Mesendoderm (in vitro differentiated cells): ENCODE results near the gene TMEM132D.

ENCODE experiments used
- DNase-seq: peaks from one replicate; pipeline ENCODE4 v3.0.0; 2013
- H2AK5ac ChIP-seq: 2 replicates; pipeline ENCODE4 v1.6.1; 2013; ENCODE audit warnings: low read length, inconsistent platforms
- H2BK120ac ChIP-seq: 2 replicates; pipeline ENCODE4 v1.6.1; 2013; ENCODE audit warnings: low read depth, mild to moderate bottlenecking, low read length, moderate library complexity, mixed read lengths
- H2BK15ac ChIP-seq: replicated peaks from 2 replicates; pipeline ENCODE4 v1.6.1; 2013; ENCODE audit warnings: low read depth, mild to moderate bottlenecking, moderate library complexity
- H2BK5ac ChIP-seq: 2 replicates; pipeline ENCODE4 v1.6.1; 2013; ENCODE audit warnings: low read length, inconsistent platforms
- H3K18ac ChIP-seq: 2 replicates; pipeline ENCODE4 v1.6.1; 2013; ENCODE audit warnings: mild to moderate bottlenecking, low read length, mixed read lengths
- H3K23ac ChIP-seq: one replicate; pipeline ENCODE4 v1.6.1; 2013; ENCODE audit warnings: low read length
- H3K27ac ChIP-seq: 2 replicates; pipeline ENCODE4 v1.5.1; 2013; ENCODE audit warnings: low read depth, mild to moderate bottlenecking, inconsistent platforms, low read length, moderate library complexity
- H3K27me3 ChIP-seq: 2 replicates; pipeline ENCODE4 v1.6.1; 2013; ENCODE audit warnings: low read length, control low read depth, mild to moderate bottlenecking, inconsistent platforms; ENCODE audit not compliant: insufficient read depth, poor library complexity
- H3K36me3 ChIP-seq: 2 replicates; pipeline ENCODE4 v1.6.1; 2013; ENCODE audit warnings: low read length, inconsistent platforms; ENCODE audit not compliant: control insufficient read depth, insufficient read depth
- H3K4ac ChIP-seq: one replicate; pipeline ENCODE4 v1.6.1; 2013; ENCODE audit warnings: low read depth, mild to moderate bottlenecking, low read length, moderate library complexity
- H3K4me1 ChIP-seq: 2 replicates; pipeline ENCODE4 v1.6.1; 2013; ENCODE audit warnings: low read depth, low read length, inconsistent platforms; ENCODE audit not compliant: control insufficient read depth
- H3K4me2 ChIP-seq: 2 replicates; pipeline ENCODE4 v1.6.1; 2013; ENCODE audit warnings: low read length
- H3K4me3 ChIP-seq: 2 replicates; pipeline ENCODE4 v1.5.1; 2013; ENCODE audit warnings: mild to moderate bottlenecking, low read length
- H3K56ac ChIP-seq: one replicate; pipeline ENCODE4 v1.6.1; 2013; ENCODE audit warnings: low read length
- H3K79me1 ChIP-seq: 2 replicates; pipeline ENCODE4 v1.6.1; 2013; ENCODE audit warnings: low read length, inconsistent platforms
- H3K79me2 ChIP-seq: 2 replicates; pipeline ENCODE4 v1.6.1; 2013; ENCODE audit warnings: mild to moderate bottlenecking, low read length; ENCODE audit not compliant: control insufficient read depth, insufficient read depth
- H3K9ac ChIP-seq: 2 replicates; pipeline ENCODE4 v1.6.1; 2013; ENCODE audit warnings: low read length, inconsistent platforms
- H4K5ac ChIP-seq: one replicate; pipeline ENCODE4 v1.6.1; 2013; ENCODE audit warnings: low read length
- H4K8ac ChIP-seq: one replicate; pipeline ENCODE4 v1.6.1; 2013; ENCODE audit warnings: low read depth, mild to moderate bottlenecking, control low read depth, low read length, moderate library complexity
- WGBS: extraction: QIAGEN DNeasy Blood & Tissue Kit; methylation state at CpG from one replicate; pipeline ENCODE4 v1.1.7; 2013; ENCODE audit warnings: low lambda C conversion rate, missing lambda C conversion rate; ENCODE audit not compliant: insufficient coverage; ENCODE audit errors: extremely low coverage; 5-methylcytosine and 5-hydroxymethylcytosine counted together

TMEM132D gene

DNA sequence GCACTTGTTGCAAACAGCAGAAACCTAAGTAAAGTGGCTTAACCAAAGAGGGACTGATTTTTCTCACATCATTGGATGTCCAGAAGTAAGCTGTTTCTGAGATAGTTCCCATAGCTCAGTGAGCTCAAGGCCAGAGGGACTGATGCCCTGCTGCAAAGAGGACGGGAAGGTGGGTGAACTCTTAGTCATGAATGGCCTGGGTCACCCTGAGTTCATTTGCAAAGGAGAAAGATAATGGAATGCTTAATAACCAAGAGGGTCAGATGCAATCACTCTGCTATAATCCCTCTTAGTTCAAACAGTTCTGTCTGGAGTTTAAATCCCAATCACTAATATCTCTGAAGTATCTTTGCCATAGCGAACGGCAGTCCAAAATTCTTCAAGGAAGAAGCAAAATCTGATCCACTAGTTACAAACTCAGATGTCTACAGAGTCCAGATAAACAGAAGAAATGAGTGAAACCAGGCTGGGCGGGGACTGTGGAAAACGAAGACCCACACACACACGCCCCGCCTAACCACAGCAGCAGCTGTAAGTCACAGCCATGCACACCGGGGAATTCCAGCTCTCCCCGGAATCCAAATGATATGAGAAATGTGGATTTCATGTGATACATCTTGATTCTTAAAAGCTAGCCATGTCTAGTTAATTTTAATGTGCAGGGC, 289.5 kb downstream of the TMEM132D start:
- no CpG with 5 or more reads among the region's 9 CpGs for WGBS
- Histone ChIP-seq H2BK5ac (no peak overlapping the region), H2BK15ac (no peak overlapping the region), H2AK5ac (no peak overlapping the region), H4K8ac (no peak overlapping the region), H3K79me2 (no peaks in the 10 kb centered on the region), H3K79me1 (no peaks in the 10 kb centered on the region), H3K4me1 (peaks cover 10% of the 10 kb centered on the region), H3K36me3 (no peaks in the 10 kb centered on the region), H3K9ac (no peak overlapping the region), H3K4me3 (no peak overlapping the region), H3K4ac (no peak overlapping the region), H3K23ac (no peak overlapping the region), H3K27me3 (no peaks in the 10 kb centered on the region), H3K4me2 (no peak overlapping the region), H3K18ac (no peak overlapping the region), H3K56ac (no peak overlapping the region), H2BK120ac (no peak overlapping the region), H4K5ac (no peak overlapping the region), H3K27ac (no peak overlapping the region)
- DNase-seq: no peak

DNA sequence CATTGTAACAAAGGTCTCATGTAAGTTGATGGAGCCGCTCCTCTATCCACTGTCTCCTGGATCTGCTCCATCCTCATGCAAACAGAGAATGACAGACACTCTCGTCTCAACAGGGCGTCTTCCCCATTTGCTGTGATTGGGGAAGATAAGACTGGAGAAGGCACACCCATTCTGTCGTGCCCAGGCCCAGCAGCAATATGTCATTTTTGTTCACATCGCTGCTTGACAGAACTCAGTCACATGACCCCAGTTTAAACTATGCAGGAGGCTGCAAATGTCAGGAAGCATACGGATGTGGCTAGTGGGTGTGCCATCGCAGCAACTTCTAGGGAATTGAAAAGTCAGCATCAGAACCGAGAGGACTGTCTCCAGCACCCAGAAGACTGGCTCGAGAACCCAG, 290.5 kb downstream of the TMEM132D start:
- H3K18ac ChIP-seq: no peak overlapping the region
- no peak overlapping the region for H2BK15ac ChIP-seq
- no peaks in the 10 kb centered on the region for H3K79me1 ChIP-seq
- no peak overlapping the region for H3K9ac ChIP-seq
- DNase-seq: no peak
- no peak overlapping the region for H3K4ac ChIP-seq
- no peaks in the 10 kb centered on the region for H3K79me2 ChIP-seq
- H3K4me1 ChIP-seq: peaks cover 8% of the 10 kb centered on the region
- no peak overlapping the region for H3K56ac ChIP-seq
- no peak overlapping the region for H2BK5ac ChIP-seq
- H2AK5ac ChIP-seq: no peak overlapping the region
- H3K27ac ChIP-seq: no peak overlapping the region
- no peak overlapping the region for H4K8ac ChIP-seq
- no peak overlapping the region for H3K4me2 ChIP-seq
- H2BK120ac ChIP-seq: no peak overlapping the region
- WGBS: no CpG with 5 or more reads among the region's 9 CpGs
- no peak overlapping the region for H3K23ac ChIP-seq
- H3K36me3 ChIP-seq: no peaks in the 10 kb centered on the region
- H3K27me3 ChIP-seq: no peaks in the 10 kb centered on the region
- no peak overlapping the region for H3K4me3 ChIP-seq
- H4K5ac ChIP-seq: no peak overlapping the region

DNA sequence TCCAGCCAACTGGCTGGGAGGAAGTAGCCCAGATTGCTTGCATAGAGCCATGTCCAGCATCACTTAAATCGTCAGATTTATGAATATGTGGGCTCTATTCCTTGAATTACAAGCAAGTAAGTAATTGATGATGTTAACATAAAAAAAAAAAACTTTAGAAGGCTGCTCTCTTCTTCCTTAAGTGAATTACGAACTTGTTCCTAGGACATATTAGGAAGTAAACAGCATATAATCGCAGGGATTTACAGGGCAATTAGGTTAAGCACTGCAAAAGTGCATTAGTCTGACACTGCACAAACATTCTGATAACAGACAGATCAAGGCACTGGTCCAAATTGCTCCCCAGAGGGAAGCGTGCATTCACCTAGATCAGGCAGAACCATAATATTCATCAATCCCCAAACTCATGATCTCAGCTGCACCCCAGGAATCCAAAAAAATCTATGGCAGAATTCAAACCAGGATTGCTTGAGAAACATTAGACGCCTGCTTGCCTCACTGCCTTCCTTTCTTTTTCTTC, 293.2 kb downstream of the TMEM132D start:
- Histone ChIP-seq H4K5ac (no peak overlapping the region), H2BK5ac (no peak overlapping the region), H3K56ac (no peak overlapping the region), H3K27me3 (no peaks in the 10 kb centered on the region), H2BK15ac (no peak overlapping the region), H3K4me1 (peaks cover 18% of the 10 kb centered on the region), H3K9ac (no peak overlapping the region), H4K8ac (no peak overlapping the region), H2AK5ac (no peak overlapping the region), H2BK120ac (no peak overlapping the region), H3K4me2 (no peak overlapping the region), H3K79me1 (no peaks in the 10 kb centered on the region), H3K36me3 (no peaks in the 10 kb centered on the region), H3K18ac (no peak overlapping the region), H3K27ac (no peak overlapping the region), H3K79me2 (no peaks in the 10 kb centered on the region), H3K4ac (no peak overlapping the region), H3K23ac (no peak overlapping the region), H3K4me3 (no peak overlapping the region)
- no peak for DNase-seq
- no CpG with 5 or more reads among the region's 5 CpGs for WGBS

DNA sequence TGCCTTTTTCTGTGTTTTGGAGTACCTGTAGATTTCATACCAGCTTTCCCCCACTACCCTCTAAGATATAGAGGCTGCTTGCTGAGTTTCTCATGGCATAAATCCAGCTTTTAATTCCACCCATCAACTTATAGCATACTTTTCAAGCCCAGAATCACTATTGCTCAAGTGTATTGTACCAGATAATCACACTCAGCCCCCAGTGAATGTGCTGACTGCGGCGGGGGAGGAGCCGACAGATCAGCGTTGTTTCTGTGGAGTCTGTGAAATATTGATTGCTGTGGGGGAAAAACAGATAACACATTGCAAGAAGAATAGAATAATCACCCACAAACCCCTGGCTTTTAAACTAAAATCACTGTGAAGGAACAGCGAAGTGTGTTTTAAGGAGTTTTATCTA, 296.1 kb downstream of the TMEM132D start:
- H3K79me2 ChIP-seq: no peaks in the 10 kb centered on the region
- H3K27ac ChIP-seq: peak overlapping the region; percentile 37
- peaks cover 18% of the 10 kb centered on the region for H3K4me1 ChIP-seq
- H3K79me1 ChIP-seq: no peaks in the 10 kb centered on the region
- no peak overlapping the region for H2AK5ac ChIP-seq
- H2BK5ac ChIP-seq: peak overlapping the region; percentile 57
- H4K5ac ChIP-seq: no peak overlapping the region
- peak overlapping the region; percentile 71 for H3K56ac ChIP-seq
- no peak overlapping the region for H3K9ac ChIP-seq
- peak overlapping the region; percentile 32 for H3K18ac ChIP-seq
- WGBS: no CpG with 5 or more reads among the region's 5 CpGs
- no peaks in the 10 kb centered on the region for H3K36me3 ChIP-seq
- H3K4me3 ChIP-seq: no peak overlapping the region
- H3K27me3 ChIP-seq: no peaks in the 10 kb centered on the region
- H2BK120ac ChIP-seq: no peak overlapping the region
- H3K4me2 ChIP-seq: no peak overlapping the region
- no peak overlapping the region for H3K23ac ChIP-seq
- DNase-seq: no peak
- H2BK15ac ChIP-seq: peak overlapping the region; percentile 67
- H4K8ac ChIP-seq: no peak overlapping the region
- H3K4ac ChIP-seq: no peak overlapping the region

DNA sequence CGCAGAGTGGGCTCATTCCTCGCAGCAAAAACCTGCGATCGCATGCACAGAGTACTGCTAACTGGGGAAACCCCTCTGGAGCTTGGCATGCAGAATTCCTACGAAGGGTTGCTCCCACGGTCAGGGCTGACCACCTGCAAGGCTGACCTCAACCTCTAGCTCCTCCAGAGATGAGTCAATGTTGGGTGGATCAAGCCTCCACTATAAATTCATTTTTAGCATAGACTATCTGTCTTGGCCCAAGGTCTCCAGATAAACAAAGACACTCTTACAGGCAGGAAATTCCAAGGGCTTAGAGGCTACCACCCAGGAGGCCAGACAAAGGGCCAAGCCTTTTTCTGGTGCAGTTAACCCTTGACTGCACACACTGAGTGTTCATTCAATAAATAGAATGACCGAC, 296.5 kb downstream of the TMEM132D start:
- peak overlapping the region; percentile 44 for H3K56ac ChIP-seq
- peak; percentile 69 for DNase-seq
- H3K23ac ChIP-seq: no peak overlapping the region
- peak overlapping the region; percentile 7 for H2BK5ac ChIP-seq
- peaks cover 18% of the 10 kb centered on the region for H3K4me1 ChIP-seq
- H3K9ac ChIP-seq: no peak overlapping the region
- no peak overlapping the region for H4K8ac ChIP-seq
- peak overlapping the region; percentile 32 for H3K18ac ChIP-seq
- H3K27ac ChIP-seq: no peak overlapping the region
- H4K5ac ChIP-seq: no peak overlapping the region
- H2BK120ac ChIP-seq: no peak overlapping the region
- H3K4ac ChIP-seq: no peak overlapping the region
- H3K36me3 ChIP-seq: no peaks in the 10 kb centered on the region
- no peak overlapping the region for H3K4me3 ChIP-seq
- H3K27me3 ChIP-seq: no peaks in the 10 kb centered on the region
- no peak overlapping the region for H3K4me2 ChIP-seq
- no CpG with 5 or more reads among the region's 7 CpGs for WGBS
- no peaks in the 10 kb centered on the region for H3K79me1 ChIP-seq
- peak overlapping the region; percentile 5 for H2BK15ac ChIP-seq
- no peaks in the 10 kb centered on the region for H3K79me2 ChIP-seq
- no peak overlapping the region for H2AK5ac ChIP-seq

DNA sequence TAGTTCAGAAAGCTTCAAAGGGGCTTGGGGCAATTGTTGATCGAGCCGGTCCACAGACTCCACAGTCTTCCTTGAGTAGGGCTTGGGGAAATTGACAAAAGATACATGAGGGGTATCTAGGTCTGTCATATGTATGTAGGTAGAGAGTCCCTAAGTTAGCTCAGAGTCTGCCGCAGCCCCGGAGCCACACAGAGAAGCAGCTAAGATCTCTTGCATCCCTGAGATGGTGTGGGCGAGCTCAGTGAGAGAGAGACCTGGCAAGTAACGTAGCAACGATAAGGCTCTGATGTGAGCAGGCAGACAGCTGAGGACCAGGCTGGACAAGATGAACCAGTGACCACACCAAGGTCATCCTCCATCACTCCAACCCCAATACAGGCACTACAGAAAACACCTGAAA, 297.6 kb downstream of the TMEM132D start:
- Histone ChIP-seq H3K4me3 (no peak overlapping the region), H3K56ac (peak overlapping the region; percentile 59), H3K27ac (no peak overlapping the region)

More for the DNA sequence above, 297.6 kb downstream of the TMEM132D start:
- H3K4me1 ChIP-seq: peaks cover 15% of the 10 kb centered on the region
- no peaks in the 10 kb centered on the region for H3K79me2 ChIP-seq
- no peak overlapping the region for H4K8ac ChIP-seq
- H3K36me3 ChIP-seq: no peaks in the 10 kb centered on the region
- H3K18ac ChIP-seq: peak overlapping the region; percentile 8
- H2BK5ac ChIP-seq: peak overlapping the region; percentile 40
- no peak overlapping the region for H2AK5ac ChIP-seq
- H3K4ac ChIP-seq: no peak overlapping the region
- no peak overlapping the region for H3K9ac ChIP-seq
- H3K23ac ChIP-seq: no peak overlapping the region
- no peak overlapping the region for H2BK15ac ChIP-seq
- no peak for DNase-seq
- H3K27me3 ChIP-seq: no peaks in the 10 kb centered on the region
- no peak overlapping the region for H3K4me2 ChIP-seq
- H3K79me1 ChIP-seq: no peaks in the 10 kb centered on the region
- WGBS: no CpG with 5 or more reads among the region's 7 CpGs
- no peak overlapping the region for H2BK120ac ChIP-seq
- no peak overlapping the region for H4K5ac ChIP-seq
